Measurements from ENCODE around the gene PTPRQ.
"Not testable (repeated sequence)": the region's sequence is repeated elsewhere in the genome, so short reads cannot be mapped to it uniquely, and the experiment has no call there.

PTPRQ gene

GRCh38 chr12:80648881-80649280 is 204.8 kb downstream of the PTPRQ start:
- no peak for DNase-seq

- no peak for DNase-seq
Observed at GRCh38 chr12:80655751-80656150, 211.7 kb downstream of the PTPRQ start.

GRCh38 chr12:80659512-80660063 is 215.6 kb downstream of the PTPRQ start:
- no peak for DNase-seq

- no peak for DNase-seq
Observed at GRCh38 chr12:80662586-80662985, 218.6 kb downstream of the PTPRQ start.

GRCh38 chr12:80670214-80670613 is 226.2 kb downstream of the PTPRQ start:
- DNase-seq: no peak

- DNase-seq: not testable (repeated sequence)
Observed at GRCh38 chr12:80676042-80676636, 232.1 kb downstream of the PTPRQ start.

GRCh38 chr12:80676856-80677255 is 232.8 kb downstream of the PTPRQ start:
- DNase-seq: no peak

GRCh38 chr12:80677994-80678393 is 234.0 kb downstream of the PTPRQ start:
- DNase-seq: no peak

- no peak for DNase-seq
Observed at GRCh38 chr12:80679346-80680131, 235.5 kb downstream of the PTPRQ start.

- DNase-seq: no peak
Observed at GRCh38 chr12:80681287-80681686, 237.3 kb downstream of the PTPRQ start.

GRCh38 chr12:80681786-80682185 is 237.8 kb downstream of the PTPRQ start:
- no peak for DNase-seq

GRCh38 chr12:80684077-80684495 is 240.1 kb downstream of the PTPRQ start:
- DNase-seq: no peak

GRCh38 chr12:80690090-80690489 is 246.1 kb downstream of the PTPRQ start:
- DNase-seq: no peak

GRCh38 chr12:80690513-80690912 is 246.5 kb downstream of the PTPRQ start:
- DNase-seq: no peak

GRCh38 chr12:80692114-80692513 is 248.1 kb downstream of the PTPRQ start:
- no peak for DNase-seq

- no peak for DNase-seq
Observed at GRCh38 chr12:80697270-80697887, 253.3 kb downstream of the PTPRQ start.

GRCh38 chr12:80698256-80698655 is 254.2 kb downstream of the PTPRQ start:
- DNase-seq: no peak

GRCh38 chr12:80698847-80699542 is 255.0 kb downstream of the PTPRQ start:
- DNase-seq: no peak

GRCh38 chr12:80700327-80700726 is 256.3 kb downstream of the PTPRQ start:
- no peak for DNase-seq

GRCh38 chr12:80701388-80701787 is 257.4 kb downstream of the PTPRQ start:
- DNase-seq: no peak

GRCh38 chr12:80702889-80703805 is 259.1 kb downstream of the PTPRQ start:
- DNase-seq: no peak

GRCh38 chr12:80704420-80704819 is 260.4 kb downstream of the PTPRQ start:
- no peak for DNase-seq

Data from activated CD8-positive, alpha-beta memory T cell treated with anti-CD3 and anti-CD28 coated beads, Interleukin-2, amount 50 U/mL, for 48 hours (primary cell).